NCI-H1436 treated with DMSO at 0.1 percent for 48 hours (cell line): ENCODE measurements around the gene CAMK2A.

Experiments
- DNase-seq: peaks from one replicate; lab custom pipeline; 2025; lab: John Stamatoyannopoulos, UW

CAMK2A gene

GRCh38 chr5:150209099-150209635, 80.4 kb downstream of the CAMK2A start:
- no peak for DNase-seq

- DNase-seq: no peak
Measured at GRCh38 chr5:150208187-150209098, 81.1 kb downstream of the CAMK2A start.

- no peak for DNase-seq
Measured at GRCh38 chr5:150206779-150207115, 82.8 kb downstream of the CAMK2A start.

GRCh38 chr5:150206098-150206778, 83.3 kb downstream of the CAMK2A start:
- no peak for DNase-seq

- no peak for DNase-seq
Measured at GRCh38 chr5:150204590-150204960, 85.0 kb downstream of the CAMK2A start.

GRCh38 chr5:150203832-150204589, 85.6 kb downstream of the CAMK2A start:
- DNase-seq: no peak

GRCh38 chr5:150202501-150202900, 87.1 kb downstream of the CAMK2A start:
- DNase-seq: no peak

GRCh38 chr5:150197476-150197875, 92.1 kb downstream of the CAMK2A start:
- no peak for DNase-seq

GRCh38 chr5:150196986-150197385, 92.6 kb downstream of the CAMK2A start:
- DNase-seq: no peak

GRCh38 chr5:150196514-150196913, 93.1 kb downstream of the CAMK2A start:
- DNase-seq: no peak

- DNase-seq: no peak
Measured at GRCh38 chr5:150195736-150196485, 93.7 kb downstream of the CAMK2A start.

- DNase-seq: no peak
Measured at GRCh38 chr5:150192462-150192861, 97.1 kb downstream of the CAMK2A start.

GRCh38 chr5:150190987-150191386, 98.6 kb downstream of the CAMK2A start:
- DNase-seq: no peak

- DNase-seq: no peak
Measured at GRCh38 chr5:150190503-150190979, 99.0 kb downstream of the CAMK2A start.

GRCh38 chr5:150189728-150190502, 99.7 kb downstream of the CAMK2A start, which contains the start of gene SLC6A7:
Gene SLC6A7, plus strand, starts transcription at chr5:150190062. Its CDS starts 266 bp downstream, at chr5:150190328.
- DNase-seq: no peak

- no peak for DNase-seq
Measured at GRCh38 chr5:150189326-150189725, 100.2 kb downstream of the CAMK2A start.

GRCh38 chr5:150188146-150188842, 101.3 kb downstream of the CAMK2A start:
- DNase-seq: no peak

- no peak for DNase-seq
Measured at GRCh38 chr5:150186897-150187296, 102.7 kb downstream of the CAMK2A start.

- DNase-seq: no peak
Measured at GRCh38 chr5:150186137-150186536, 103.4 kb downstream of the CAMK2A start.
